ENCODE measurements around the gene RAB33B. TPM values are rescaled to one million over a fixed set of nuclear protein-coding genes. Genes with fewer than 3 reads are reported as not detected.

The RAB33B gene
- total RNA-seq: 10 to 100 TPM; 12.1 to 14.4 (median 14.1) TPM

DNA sequence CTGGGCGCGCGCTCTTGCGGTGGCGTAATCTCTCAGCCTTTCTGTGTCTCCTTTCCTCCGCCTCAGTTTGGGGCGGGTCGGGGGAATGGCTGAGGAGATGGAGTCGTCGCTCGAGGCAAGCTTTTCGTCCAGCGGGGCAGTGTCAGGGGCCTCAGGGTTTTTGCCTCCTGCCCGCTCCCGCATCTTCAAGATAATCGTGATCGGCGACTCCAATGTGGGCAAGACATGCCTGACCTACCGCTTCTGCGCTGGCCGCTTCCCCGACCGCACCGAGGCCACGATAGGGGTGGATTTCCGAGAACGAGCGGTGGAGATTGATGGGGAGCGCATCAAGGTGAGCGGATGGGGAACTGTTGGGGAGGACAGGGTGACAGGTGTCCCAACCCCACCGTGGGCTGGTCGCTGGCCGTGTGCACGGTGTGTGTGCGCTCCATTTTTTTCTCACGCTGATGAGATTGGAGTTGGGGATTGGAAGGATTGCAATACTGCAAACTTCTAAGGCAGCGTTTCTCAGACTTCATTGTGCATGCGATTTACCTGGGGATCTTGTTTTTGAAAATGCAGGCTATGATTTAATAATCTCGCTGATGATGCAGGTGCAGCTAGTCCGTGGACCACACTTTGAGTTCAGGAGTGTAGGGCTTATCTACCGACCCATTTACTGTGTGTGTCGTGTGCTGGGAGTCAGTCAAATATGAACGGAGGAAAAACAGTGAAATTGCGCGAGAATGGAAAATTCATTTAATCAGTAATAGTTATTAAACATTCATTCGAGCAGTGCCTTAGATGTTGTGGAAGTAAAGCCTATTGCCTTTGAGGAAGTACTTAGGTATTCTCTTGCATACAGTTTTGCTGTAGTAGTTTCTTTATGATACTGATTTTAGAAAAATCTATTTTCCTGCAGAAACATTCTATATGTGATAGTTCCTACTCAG, at the start of gene RAB33B:
Gene RAB33B, plus strand, starts transcription at position 11 of the 935 bp plus-strand sequence. Its CDS starts 75 bp downstream, at position 86.
- TF ChIP-seq, protein P1, sequence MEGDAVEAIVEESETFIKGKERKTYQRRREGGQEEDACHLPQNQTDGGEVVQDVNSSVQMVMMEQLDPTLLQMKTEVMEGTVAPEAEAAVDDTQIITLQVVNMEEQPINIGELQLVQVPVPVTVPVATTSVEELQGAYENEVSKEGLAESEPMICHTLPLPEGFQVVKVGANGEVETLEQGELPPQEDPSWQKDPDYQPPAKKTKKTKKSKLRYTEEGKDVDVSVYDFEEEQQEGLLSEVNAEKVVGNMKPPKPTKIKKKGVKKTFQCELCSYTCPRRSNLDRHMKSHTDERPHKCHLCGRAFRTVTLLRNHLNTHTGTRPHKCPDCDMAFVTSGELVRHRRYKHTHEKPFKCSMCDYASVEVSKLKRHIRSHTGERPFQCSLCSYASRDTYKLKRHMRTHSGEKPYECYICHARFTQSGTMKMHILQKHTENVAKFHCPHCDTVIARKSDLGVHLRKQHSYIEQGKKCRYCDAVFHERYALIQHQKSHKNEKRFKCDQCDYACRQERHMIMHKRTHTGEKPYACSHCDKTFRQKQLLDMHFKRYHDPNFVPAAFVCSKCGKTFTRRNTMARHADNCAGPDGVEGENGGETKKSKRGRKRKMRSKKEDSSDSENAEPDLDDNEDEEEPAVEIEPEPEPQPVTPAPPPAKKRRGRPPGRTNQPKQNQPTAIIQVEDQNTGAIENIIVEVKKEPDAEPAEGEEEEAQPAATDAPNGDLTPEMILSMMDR (IDR thresholded peaks at IDR 0.05; ENCODE audit: low read depth): no peak

DNA sequence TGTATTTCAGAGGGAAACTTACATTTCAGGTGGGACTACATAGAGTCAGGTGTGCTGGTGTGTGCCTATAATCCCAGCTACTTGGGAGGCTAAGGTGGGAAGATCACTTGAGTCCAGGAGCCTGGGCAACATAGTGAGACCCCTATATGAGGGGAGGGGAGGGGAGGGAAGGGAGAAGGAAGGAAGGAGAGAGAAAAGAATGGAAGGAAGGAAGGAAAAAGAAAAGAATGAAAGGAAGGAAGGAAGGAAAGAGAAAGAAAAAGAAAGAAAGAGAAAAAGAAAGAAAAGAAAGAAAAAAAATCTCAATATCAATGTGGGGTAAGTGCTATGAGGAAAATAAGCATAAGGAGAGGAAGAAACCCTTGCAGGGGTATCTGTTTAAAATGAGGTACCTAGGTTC, 43.6 kb upstream of the RAB33B start:
- TF ChIP-seq, protein P1 (IDR thresholded peaks at IDR 0.05; ENCODE audit: low read depth): no peak

DNA sequence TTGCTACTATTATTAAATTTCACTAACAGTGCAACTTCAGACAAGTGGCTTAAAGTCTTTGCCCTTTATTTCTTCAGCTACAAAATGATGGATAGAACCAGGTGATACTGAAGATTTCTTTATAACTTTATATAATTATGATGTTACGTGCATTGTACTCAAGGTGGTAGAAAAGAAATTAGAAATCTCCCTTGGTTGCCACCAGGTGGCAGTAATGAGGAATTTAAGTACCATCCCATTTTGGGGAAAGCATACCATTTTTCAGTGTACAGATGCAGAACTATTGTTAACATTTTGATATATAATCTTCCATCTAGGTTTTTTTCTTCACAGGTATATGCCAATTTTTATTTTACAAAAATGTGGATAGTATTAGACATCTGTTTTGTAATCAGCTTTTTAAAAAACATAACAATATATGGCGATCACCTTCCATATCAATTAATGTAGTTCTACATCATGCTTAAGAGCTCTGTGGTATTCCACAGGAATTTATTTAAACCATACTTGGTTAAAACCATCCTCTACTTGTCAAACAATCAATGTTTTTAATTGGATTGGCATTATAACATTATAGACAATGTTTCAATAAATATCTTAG, 37.7 kb upstream of the RAB33B start:
- TF ChIP-seq, protein P1 (IDR thresholded peaks at IDR 0.05; ENCODE audit: low read depth): no peak

DNA sequence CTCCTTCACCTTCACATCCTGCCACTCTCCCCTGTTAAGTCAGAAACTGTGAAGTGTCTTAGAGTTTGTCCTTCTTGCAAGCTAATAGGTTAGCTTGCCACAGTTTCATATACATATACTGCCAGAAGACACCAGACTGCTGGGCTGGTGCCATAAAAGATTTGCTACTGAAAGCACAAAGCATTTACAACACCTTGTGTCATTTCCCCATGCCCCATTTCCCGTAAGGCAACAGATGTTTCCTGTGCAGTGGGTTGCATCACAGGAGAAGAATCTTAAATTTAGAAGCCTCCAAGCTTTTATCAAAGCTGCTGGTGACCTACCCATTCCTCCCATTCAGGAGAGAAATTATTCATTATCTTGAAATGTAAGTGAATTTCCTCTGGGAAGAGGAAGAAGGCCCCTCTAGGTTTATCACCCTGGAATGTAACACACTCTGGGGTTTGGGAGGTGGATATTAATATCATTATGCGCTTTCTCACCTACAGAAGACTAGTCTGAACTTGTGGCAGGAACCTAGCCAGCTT, 34.5 kb upstream of the RAB33B start:
- TF ChIP-seq, protein P1 (IDR thresholded peaks at IDR 0.05; ENCODE audit: low read depth): no peak

DNA sequence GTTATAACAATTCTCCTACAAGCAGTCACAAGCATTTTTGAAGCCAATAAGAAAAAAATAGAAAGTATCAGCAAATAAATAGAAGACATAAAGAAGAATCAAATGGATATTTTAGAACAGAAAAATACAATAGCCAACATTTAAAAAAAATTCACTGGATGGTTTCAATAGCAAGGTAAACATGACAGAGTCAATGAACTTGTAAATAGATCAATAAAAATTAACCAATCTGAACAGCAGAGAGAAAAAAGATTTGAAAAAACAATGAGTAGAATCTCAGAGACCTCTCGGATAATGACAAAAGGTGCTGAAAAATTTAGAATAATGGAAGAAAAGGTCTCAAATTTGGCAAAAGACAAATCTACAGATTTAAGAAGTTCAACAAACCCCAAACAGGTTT, 33.3 kb upstream of the RAB33B start:
- TF ChIP-seq, protein P1 (IDR thresholded peaks at IDR 0.05; ENCODE audit: low read depth): no peak

DNA sequence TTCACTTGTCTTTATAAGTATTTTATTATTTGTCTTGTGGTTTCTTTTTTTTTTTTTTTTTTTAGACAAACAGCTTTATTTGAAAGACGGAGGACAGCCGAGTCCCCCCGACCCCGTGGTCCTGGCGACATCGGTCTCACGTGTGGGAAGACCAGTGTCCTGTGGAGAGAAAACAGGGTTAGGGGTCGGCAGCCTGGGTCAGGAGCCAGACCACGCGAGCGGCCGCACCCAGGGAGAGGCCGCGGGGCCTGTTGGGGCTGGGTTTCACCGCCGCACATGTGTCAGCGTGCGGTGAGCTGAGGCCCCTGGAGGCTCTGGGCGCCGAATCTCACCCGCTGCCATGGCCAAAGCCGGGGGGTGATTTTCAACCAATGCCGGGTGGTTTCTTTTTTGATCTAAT, 17.8 kb upstream of the RAB33B start:
- TF ChIP-seq, protein P1 (IDR thresholded peaks at IDR 0.05; ENCODE audit: low read depth): no peak

DNA sequence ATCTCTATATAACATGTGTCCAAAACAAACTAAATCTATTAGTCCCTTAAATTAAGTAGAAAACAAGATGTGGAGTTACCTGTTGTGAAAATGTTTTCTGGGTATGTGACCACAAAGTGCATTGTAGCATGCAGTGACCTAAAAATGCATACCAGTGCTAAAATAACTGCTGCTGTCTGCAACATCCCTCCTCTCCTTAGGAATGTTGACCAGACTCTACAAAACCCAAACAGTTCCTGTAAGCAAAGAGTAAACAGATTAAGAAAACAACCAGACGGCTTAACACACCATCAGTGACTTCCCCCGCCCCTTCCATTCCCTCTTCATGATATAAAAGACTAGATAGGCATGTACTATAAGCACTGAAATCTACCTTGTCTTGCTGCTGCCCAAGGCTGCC, 15.8 kb upstream of the RAB33B start:
- TF ChIP-seq, protein P1 (IDR thresholded peaks at IDR 0.05; ENCODE audit: low read depth): no peak

Data from subcutaneous adipose tissue (tissue), 4 donors.